Measurements from ENCODE around the gene NMRK1.
A peak's percentile ranks its signal among the peaks of the same experiment; 100 is the strongest.

NMRK1 gene

GRCh38 chr9:75102177-75102790 lies 14.3 kb upstream of the NMRK1 start:
- DNase-seq (ENCODE audit: low read depth in 2 of 2): no peak

GRCh38 chr9:75101004-75101588 lies 13.1 kb upstream of the NMRK1 start:
- no peak for DNase-seq (ENCODE audit: low read depth in 2 of 2)

- DNase-seq (ENCODE audit: low read depth in 2 of 2): no peak
Observed at GRCh38 chr9:75096796-75097195, 8.8 kb upstream of the NMRK1 start.

DNA sequence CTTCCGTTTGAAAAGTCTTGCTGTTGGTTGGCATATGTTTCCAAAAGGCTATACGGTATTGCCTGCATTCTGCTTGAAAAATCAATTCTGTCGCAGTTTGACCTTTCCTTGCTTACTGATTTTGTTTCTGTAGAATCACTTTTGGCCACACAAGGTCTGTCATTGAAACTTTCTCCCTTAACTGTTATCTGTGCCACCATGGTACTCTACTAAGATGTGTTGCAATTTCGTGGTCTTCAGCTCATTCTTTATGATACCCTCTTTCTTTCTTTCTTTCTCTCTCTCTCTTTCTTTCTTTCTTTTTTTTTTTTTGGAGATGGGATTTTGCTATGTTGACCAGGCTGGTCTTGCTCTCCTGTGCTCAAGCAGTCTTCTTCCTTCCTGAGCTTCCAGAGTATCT lies 4.8 kb upstream of the NMRK1 start:
- DNase-seq (ENCODE audit: low read depth in 2 of 2): no peak

GRCh38 chr9:75090579-75090978 lies 2.6 kb upstream of the NMRK1 start:
- no peak for DNase-seq (ENCODE audit: low read depth in 2 of 2)

DNA sequence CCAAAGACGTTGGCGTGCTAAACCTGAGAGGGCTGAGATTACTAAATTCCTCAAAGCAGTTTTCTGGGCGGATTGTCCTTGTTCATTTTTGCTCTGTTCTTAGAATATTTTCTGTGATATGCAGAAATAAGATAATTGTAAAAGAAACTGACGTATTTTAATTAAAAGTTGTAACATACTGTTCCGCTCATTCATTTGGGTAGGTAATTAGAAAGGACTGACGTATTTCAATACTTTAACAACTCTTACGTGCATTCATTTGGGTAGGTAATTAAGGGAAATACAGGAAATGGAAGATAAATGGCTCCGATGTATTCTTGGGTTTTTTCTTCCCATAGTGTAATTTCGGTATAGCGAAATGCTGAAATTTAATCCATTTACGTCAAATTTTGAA lies 1.4 kb upstream of the NMRK1 start:
- no peak for DNase-seq (ENCODE audit: low read depth in 2 of 2)

- DNase-seq (ENCODE audit: low read depth in 2 of 2): no peak
Observed at GRCh38 chr9:75088646-75089372, 854 bp upstream of the NMRK1 start.

DNA sequence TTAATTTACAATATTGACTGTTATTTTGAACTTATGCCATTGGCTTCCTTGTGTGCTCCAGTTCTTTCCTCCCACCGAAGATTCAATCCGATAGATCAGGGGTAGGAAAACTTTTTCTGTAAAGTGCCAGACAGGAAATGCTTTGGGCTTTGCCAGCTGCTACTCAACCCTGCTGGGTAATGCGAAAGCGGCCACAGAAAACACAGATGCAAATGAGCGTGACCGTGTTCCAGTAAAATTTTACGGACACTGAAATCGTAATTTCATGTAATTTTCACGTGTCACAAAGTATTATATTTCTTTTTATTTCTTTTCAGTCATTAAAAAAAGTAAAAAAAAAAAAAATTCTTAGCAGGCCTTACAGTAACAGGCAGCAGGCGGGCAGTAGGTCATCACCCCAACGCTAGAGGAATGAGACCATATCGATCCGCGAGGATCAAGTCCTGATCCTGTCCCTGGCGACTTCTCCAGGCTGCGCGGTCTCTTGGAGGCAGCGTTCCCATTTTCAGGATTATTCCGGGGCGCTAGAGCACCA lies 599 bp downstream of the NMRK1 start:
- DNase-seq (ENCODE audit: low read depth in 2 of 2): peak; percentile 13 to 23

- DNase-seq (ENCODE audit: low read depth in 2 of 2): peak in 1 of 2 donors; percentile 15
Observed at GRCh38 chr9:75086541-75087288, 1.2 kb downstream of the NMRK1 start.

- DNase-seq (ENCODE audit: low read depth in 2 of 2): no peak
Observed at GRCh38 chr9:75085640-75086039, 2.3 kb downstream of the NMRK1 start.

DNA sequence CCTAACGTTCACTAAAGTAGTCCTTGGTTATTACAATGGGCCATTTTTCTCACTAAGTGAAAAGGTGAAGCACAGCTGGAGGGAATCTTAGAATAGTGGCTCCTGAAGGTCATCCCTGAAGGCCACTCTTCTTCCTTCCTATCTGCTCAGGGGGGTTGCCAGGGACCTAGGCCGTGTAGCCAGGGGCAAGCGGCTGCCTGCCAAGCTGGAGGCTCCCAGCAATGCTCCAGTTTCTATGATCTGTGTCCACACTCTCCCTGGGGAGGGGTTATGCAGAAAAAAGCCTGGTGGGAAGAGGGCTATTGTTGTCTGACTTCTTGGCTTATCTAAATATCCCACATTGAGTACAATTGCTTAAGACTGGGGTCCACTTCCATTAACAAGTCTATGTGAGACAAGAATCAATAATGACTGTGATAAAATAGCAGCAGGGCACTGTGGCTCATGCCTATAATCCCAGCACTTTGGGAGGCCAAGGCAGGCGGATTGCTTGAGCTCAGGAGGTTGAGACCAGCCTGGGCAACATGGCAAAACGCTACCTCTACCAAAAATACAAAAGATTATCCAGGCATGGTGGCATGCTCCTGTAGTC lies 3.8 kb downstream of the NMRK1 start:
- DNase-seq (ENCODE audit: low read depth in 2 of 2): no peak

DNA sequence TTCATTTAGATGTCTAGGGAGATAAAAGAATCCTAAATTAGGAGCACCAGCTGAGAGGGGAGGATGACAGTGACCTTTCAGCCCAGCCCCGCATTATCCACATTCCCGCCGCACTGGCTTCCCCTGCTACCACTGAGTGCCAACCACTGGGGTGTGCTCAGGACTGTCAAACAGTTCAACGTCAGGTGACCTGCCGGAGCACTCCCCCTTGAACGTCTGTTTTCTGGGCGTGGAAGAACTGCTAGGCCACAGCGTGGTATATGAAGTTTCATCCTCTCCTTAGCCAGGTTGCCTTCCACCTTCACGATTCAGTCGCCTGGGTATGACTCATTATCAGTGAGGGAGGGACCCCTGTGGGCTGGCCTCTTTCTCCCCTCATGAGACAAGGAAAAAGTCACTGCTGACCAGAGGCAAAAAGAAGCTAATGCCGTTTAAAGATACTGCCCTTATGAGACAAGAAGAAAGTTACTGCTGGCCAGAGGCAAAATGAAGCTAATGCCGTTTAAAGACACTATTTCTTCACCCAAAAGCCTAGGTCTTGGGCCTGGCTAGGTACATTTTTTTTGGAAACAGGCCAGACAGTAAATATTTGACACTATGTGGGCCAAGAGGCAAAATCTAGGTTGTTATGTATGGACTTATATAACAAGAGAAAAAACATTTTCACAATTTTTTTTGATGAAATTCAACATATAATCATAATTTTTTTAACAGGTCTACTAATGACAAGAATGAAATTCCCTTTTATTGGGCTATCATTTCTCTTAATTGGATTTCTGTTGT lies 4.6 kb downstream of the NMRK1 start:
- DNase-seq (ENCODE audit: low read depth in 2 of 2): no peak

DNA sequence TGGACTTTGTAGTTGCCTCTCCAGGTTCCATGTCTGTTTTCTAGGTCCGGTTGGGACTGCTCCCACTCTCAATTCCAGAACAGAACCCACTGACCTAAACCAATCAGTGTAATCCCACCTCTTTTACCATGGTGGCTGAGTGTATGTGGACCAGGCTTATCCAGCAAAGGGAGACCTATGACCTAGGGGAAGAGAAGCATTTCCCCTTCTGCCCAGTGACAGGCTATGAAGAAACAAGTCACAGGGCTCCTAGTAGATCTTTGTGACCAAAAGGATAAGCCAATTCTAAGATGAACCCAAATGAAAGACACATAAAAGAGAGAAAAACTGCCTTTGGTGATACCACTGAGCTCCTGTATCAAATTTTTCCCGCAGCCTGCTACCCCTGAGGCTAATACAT lies 6.3 kb downstream of the NMRK1 start:
- DNase-seq (ENCODE audit: low read depth in 2 of 2): no peak

DNA sequence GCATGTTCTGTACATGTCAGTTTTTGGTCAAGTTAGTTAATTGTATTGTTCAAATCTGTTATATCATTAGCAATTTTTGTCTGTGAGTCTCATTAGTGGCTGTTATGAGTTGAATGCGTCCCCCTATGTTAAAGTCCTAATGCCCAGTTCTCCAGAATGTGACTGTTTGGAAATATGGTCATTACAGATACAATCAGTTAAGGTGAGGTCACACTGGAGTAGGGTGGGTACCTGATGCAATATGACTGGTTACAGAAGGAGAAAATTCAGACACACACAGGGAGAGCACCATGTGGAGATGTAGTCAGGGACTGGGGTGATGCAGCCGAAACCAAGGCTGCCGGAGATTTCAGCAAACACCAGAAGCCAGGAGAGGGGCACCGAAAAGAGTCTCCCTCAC lies 15.1 kb downstream of the NMRK1 start:
- DNase-seq (ENCODE audit: low read depth in 2 of 2): no peak

GRCh38 chr9:75071530-75072122 lies 16.3 kb downstream of the NMRK1 start:
- peak; percentile 46 to 62 for DNase-seq (ENCODE audit: low read depth in 2 of 2)

DNA sequence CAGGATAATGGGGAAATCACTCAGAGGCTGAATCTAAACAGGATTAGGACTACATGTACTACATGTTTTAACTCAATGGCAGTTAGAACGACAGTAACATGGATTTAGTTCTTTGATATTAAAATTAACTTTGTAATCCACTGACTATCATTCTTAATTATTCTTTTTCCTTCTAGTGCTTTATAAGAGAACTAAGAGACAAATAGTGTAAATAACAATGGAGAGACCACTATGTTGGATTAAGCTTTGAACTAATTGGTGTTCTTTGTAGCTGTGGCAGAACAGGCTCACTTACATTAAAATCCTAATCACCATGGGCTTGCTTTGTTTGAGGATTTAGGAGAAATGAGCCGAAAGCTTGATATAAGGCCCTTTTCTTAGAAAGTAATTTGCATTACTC lies 18.8 kb downstream of the NMRK1 start:
- no peak for DNase-seq (ENCODE audit: low read depth in 2 of 2)

DNA sequence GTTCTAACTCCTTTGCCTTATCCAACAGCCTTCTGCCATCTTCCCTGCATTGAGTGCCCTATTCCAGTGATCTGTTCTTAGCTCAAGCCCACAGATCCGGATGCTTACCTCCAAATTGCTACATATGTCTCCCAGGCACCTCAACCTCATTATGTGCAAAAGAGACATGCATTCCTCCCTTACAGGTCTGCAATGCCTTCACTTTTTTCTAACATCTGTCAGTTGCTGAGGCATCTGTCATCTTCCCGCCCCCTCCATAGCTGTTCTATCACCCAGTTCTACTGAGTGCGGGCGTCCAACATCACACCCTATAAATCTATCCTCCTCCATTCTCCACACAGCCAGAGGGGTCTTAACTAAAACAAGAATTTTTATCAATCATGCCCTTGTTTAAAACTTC lies 20.1 kb downstream of the NMRK1 start:
- DNase-seq (ENCODE audit: low read depth in 2 of 2): no peak

GRCh38 chr9:75065510-75065909 lies 22.4 kb downstream of the NMRK1 start:
- no peak for DNase-seq (ENCODE audit: low read depth in 2 of 2)

GRCh38 chr9:75064307-75065025 lies 23.5 kb downstream of the NMRK1 start:
- DNase-seq (ENCODE audit: low read depth in 2 of 2): no peak

All from stimulated activated CD4-positive, alpha-beta T cell treated with anti-CD3 and anti-CD28 coated beads, Interleukin-4, amount 100 ng/mL, for 48 hours (primary cell).